ENCODE measurements around the gene NFATC4. TPM values are rescaled to one million over a fixed set of nuclear protein-coding genes. Genes with fewer than 3 reads are reported as not detected.
A peak's percentile ranks its signal among the peaks of the same experiment; 100 is the strongest.

The NFATC4 gene
- total RNA-seq, 1 experiment from 2014 or later = 60.7 TPM

DNA sequence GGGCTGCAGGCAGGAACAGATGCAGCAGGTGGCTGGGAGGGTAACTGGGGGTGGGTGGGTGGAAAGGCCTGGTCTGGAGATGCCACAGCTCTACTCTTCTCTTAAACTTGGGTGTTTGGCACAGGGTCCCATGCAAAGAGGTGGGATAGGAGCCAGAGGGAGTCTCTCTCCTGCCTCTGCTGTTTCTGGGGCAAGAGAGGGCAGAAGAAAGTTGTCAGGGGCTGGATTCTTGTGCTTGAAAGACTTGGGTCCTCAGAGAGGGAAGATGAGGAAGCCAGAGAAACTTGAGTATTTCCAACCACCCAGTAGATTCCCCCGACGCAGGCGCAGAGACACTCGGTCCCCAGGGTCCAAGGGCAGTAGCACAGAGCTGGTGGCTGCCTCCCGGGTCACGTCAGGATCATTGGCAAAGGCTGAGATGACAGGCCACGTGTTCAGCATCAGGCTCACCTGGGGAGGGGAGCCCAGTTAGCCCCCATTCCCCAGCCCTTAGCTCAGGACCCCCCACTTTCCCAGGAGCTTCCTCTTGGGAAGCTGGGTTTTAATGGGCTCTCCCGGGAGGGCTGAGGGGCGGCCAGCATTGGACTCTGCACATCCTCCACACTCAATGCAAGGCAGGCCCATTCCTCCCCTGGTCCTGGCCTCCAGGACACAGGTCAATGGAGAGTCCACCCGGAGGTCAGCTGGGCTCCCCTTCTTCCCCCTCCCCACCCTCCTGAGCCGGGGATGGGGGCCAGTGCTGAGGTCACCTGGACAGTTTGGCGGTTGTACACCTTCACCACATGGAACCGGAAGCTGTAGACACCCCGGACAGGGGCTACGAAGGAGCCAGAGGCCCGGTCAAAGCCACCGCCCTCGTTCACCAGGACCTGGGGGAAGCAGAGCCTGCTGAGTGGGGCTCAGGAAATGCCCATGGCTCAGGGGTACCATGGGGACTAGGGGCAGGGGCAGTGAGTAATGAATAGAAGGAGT is 59.8 kb downstream of the NFATC4 start:
- H3K27me3 Mint-ChIP-seq (ENCODE audit: low read depth) = peaks cover 19% of the 10 kb centered on the region
- DNase-seq (ENCODE audit: low spot score) = no peak
- no peak for ATAC-seq
- peaks cover 31% of the 10 kb centered on the region for H3K4me1 Mint-ChIP-seq
- POLR2A ChIA-PET = interaction anchor here (1.1 kb wide), 1 partner anchor 13 kb away, joined by 3 read pairs; no protein-coding TSS in a partner anchor
- CTCF ChIA-PET = interaction anchor here (0.6 to 11.4 kb wide), 16 partner anchors 9 to 109 kb away, joined by 3 to 518 read pairs (median 4); partner anchors contain the start of genes ADCY4, NFATC4, NYNRIN and RIPK3
- H3K36me3 Mint-ChIP-seq = 0 out of 2 replicates have a peak, but pooled peaks cover 2% of the 10 kb centered on the region
- H3K4me3 Mint-ChIP-seq = no peak overlapping the region
- no peak overlapping the region for H3K27ac Mint-ChIP-seq
- no peak for TF ChIP-seq NFE2L1 (CRISPR knock-in tag; IDR thresholded peaks at IDR 0.05)
- TF ChIP-seq ELF4 (CRISPR knock-in tag; IDR thresholded peaks at IDR 0.05; ENCODE audit: low read depth) = no peak
- TF ChIP-seq ETV6 (CRISPR knock-in tag; IDR thresholded peaks at IDR 0.05) = no peak
- TF ChIP-seq, protein P1, sequence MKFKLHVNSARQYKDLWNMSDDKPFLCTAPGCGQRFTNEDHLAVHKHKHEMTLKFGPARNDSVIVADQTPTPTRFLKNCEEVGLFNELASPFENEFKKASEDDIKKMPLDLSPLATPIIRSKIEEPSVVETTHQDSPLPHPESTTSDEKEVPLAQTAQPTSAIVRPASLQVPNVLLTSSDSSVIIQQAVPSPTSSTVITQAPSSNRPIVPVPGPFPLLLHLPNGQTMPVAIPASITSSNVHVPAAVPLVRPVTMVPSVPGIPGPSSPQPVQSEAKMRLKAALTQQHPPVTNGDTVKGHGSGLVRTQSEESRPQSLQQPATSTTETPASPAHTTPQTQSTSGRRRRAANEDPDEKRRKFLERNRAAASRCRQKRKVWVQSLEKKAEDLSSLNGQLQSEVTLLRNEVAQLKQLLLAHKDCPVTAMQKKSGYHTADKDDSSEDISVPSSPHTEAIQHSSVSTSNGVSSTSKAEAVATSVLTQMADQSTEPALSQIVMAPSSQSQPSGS (CRISPR knock-in tag; IDR thresholded peaks at IDR 0.05; ENCODE audit: borderline replicate concordance, low read depth) = no peak
- no peak for TF ChIP-seq EMX1 (CRISPR knock-in tag; IDR thresholded peaks at IDR 0.05)
- no peak for TF ChIP-seq NR3C1 (CRISPR knock-in tag; conservative IDR thresholded peaks at IDR 0.05; ENCODE audit: low read depth)
- TF ChIP-seq MXD4 (CRISPR knock-in tag; IDR thresholded peaks at IDR 0.05; ENCODE audit: borderline replicate concordance) = no peak
- no peak for TF ChIP-seq FOXK1 (CRISPR knock-in tag; IDR thresholded peaks at IDR 0.05)
- no peaks in the 10 kb centered on the region for H3K9me3 Mint-ChIP-seq

DNA sequence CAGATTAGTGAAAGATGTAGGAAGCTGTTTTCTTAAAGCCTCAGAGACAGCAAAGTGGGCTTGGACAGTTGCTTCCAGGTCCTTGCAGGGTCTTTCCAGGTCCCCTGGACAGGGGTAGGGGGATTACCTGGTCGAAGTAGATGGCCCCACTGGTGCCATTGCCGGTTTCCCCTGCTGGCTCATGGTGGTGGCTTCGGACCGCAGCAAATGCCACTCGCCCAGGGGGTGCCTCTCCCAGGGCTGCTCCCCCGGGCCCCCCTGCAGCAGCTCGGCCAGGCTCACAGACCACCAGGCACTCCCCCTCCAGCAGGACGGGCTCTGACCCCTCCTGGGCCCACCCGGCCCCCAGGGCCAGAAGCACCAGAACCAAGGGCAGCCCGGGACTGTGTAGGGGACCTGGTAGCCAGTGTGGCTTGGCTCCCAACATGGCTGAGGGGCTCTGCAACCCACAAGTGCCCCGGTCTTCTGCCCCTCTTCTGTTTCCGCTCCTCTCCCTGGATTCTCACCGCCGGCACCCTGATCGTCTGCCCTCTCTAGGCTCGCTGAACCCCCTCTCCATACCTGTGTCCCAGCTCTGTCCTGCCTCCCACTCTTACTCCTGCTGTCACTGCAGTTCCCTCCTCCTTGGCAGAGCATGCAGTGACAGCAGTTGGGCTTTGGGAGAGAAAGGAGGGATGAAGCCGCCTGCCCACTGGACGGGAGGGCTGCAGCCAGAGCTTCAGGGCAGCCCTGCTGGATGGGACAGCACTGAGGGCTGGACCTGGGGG is 60.8 kb downstream of the NFATC4 start:
- ATAC-seq (no peak), DNase-seq (ENCODE audit: low spot score) (no peak)
- ChIA-PET POLR2A (no interaction called here), CTCF (interaction anchor here (0.6 to 11.4 kb wide), 9 partner anchors 11 to 484 kb away, joined by 3 to 518 read pairs (median 9); partner anchors contain the start of genes ADCY4, CIDEB, LTB4R2 and NYNRIN)
- peaks cover 10% of the 10 kb centered on the region for H3K36me3 Mint-ChIP-seq
- TF ChIP-seq ELF4 (CRISPR knock-in tag; IDR thresholded peaks at IDR 0.05; ENCODE audit: low read depth) = no peak
- TF ChIP-seq, protein P2, sequence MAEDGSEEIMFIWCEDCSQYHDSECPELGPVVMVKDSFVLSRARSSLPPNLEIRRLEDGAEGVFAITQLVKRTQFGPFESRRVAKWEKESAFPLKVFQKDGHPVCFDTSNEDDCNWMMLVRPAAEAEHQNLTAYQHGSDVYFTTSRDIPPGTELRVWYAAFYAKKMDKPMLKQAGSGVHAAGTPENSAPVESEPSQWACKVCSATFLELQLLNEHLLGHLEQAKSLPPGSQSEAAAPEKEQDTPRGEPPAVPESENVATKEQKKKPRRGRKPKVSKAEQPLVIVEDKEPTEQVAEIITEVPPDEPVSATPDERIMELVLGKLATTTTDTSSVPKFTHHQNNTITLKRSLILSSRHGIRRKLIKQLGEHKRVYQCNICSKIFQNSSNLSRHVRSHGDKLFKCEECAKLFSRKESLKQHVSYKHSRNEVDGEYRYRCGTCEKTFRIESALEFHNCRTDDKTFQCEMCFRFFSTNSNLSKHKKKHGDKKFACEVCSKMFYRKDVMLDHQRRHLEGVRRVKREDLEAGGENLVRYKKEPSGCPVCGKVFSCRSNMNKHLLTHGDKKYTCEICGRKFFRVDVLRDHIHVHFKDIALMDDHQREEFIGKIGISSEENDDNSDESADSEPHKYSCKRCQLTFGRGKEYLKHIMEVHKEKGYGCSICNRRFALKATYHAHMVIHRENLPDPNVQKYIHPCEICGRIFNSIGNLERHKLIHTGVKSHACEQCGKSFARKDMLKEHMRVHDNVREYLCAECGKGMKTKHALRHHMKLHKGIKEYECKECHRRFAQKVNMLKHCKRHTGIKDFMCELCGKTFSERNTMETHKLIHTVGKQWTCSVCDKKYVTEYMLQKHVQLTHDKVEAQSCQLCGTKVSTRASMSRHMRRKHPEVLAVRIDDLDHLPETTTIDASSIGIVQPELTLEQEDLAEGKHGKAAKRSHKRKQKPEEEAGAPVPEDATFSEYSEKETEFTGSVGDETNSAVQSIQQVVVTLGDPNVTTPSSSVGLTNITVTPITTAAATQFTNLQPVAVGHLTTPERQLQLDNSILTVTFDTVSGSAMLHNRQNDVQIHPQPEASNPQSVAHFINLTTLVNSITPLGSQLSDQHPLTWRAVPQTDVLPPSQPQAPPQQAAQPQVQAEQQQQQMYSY (CRISPR knock-in tag; IDR thresholded peaks at IDR 0.05) = peak; percentile 62; the same call in 1 of the 2 replicates
- peak overlapping the region; percentile 72 for H3K4me3 Mint-ChIP-seq
- H3K27ac Mint-ChIP-seq = no peak overlapping the region
- peaks cover 31% of the 10 kb centered on the region for H3K4me1 Mint-ChIP-seq
- H3K9me3 Mint-ChIP-seq = no peaks in the 10 kb centered on the region
- peaks cover 19% of the 10 kb centered on the region for H3K27me3 Mint-ChIP-seq (ENCODE audit: low read depth)

Other genes starting within 250 kb of the NFATC4 start
- gene FITM1, start 237.5 kb upstream of the NFATC4 start, total RNA-seq (2021) = 0.25 to 0.39 TPM in 2 of 3 replicates, not detected in the other
- 76.8 to 99.1 TPM (median 98.8 TPM) in 3 replicates for gene PSME1, start 232.0 kb upstream of the NFATC4 start, total RNA-seq (2021)
- gene EMC9, start 226.6 kb upstream of the NFATC4 start, total RNA-seq (2021) = 41.3 to 47.9 TPM (median 44.4 TPM) in 3 replicates
- 103 to 112 TPM (median 103 TPM) in 3 replicates for gene PSME2, start 221.6 kb upstream of the NFATC4 start, total RNA-seq (2021)
- 63.0 to 86.2 TPM (median 68.4 TPM) in 3 replicates for gene RNF31, start 220.7 kb upstream of the NFATC4 start, total RNA-seq (2021)
- 15.6 to 16.2 TPM (median 15.7 TPM) in 3 replicates for gene IRF9, start 206.9 kb upstream of the NFATC4 start, total RNA-seq (2021)
- gene REC8, start 196.1 kb upstream of the NFATC4 start, total RNA-seq (2021) = 29.6 to 32.2 TPM (median 31.5 TPM) in 3 replicates
- 87.6 to 128 TPM (median 91.2 TPM) in 3 replicates for gene IPO4, start 179.4 kb upstream of the NFATC4 start, total RNA-seq (2021)
- gene TM9SF1, start 172.7 kb upstream of the NFATC4 start, total RNA-seq (2021) = 27.9 to 29.2 TPM (median 28.4 TPM) in 3 replicates
- gene TSSK4, start 162.5 kb upstream of the NFATC4 start, total RNA-seq (2021) = 0.13 to 0.16 TPM in 2 of 3 replicates, not detected in the other
- 32.7 to 38.5 TPM (median 36.5 TPM) in 3 replicates for gene CHMP4A, start 154.7 kb upstream of the NFATC4 start, total RNA-seq (2021)
- gene MDP1, start 152.1 kb upstream of the NFATC4 start, total RNA-seq (2021) = 12.6 to 18.4 TPM (median 16.9 TPM) in 3 replicates
- 218 to 233 TPM (median 221 TPM) in 3 replicates for gene NEDD8, start 135.8 kb upstream of the NFATC4 start, total RNA-seq (2021)
- 74.2 to 82.3 TPM (median 78.4 TPM) in 3 replicates for gene GMPR2, start 135.3 kb upstream of the NFATC4 start, total RNA-seq (2021)
- 32.2 to 39.8 TPM (median 35.7 TPM) in 3 replicates for gene TINF2, start 125.6 kb upstream of the NFATC4 start, total RNA-seq (2021)
- gene TGM1, start 105.0 kb upstream of the NFATC4 start, total RNA-seq (2021) = 2.5 to 5.2 TPM (median 4.4 TPM) in 3 replicates
- gene RABGGTA, start 96.6 kb upstream of the NFATC4 start, total RNA-seq (2021) = 22.3 to 28.1 TPM (median 27.1 TPM) in 3 replicates
- 13.9 to 16.7 TPM (median 15.4 TPM) in 3 replicates for gene DHRS1, start 68.4 kb upstream of the NFATC4 start, total RNA-seq (2021)
- gene NOP9, start 68.3 kb upstream of the NFATC4 start, total RNA-seq (2021) = 34.3 to 44.4 TPM (median 35.0 TPM) in 3 replicates
- gene CIDEB, start 60.2 kb upstream of the NFATC4 start, total RNA-seq (2021) = 4.7 to 6.1 TPM (median 5.6 TPM) in 3 replicates
- gene LTB4R2, start 58.0 kb upstream of the NFATC4 start, total RNA-seq (2021) = 9.1 to 12.9 TPM (median 9.8 TPM) in 3 replicates
- gene LTB4R, start 56.7 kb upstream of the NFATC4 start, total RNA-seq (2021) = 6.9 to 9.4 TPM (median 7.6 TPM) in 3 replicates
- 0.96 to 2.4 TPM (median 1.1 TPM) in 3 replicates for gene ADCY4, start 33.1 kb upstream of the NFATC4 start, total RNA-seq (2021)
- gene RIPK3, start 28.2 kb upstream of the NFATC4 start, total RNA-seq (2021) = 0.37 to 1.2 TPM (median 0.83 TPM) in 3 replicates
- 16.6 to 18.3 TPM (median 17.9 TPM) in 3 replicates for gene NYNRIN, start 30.8 kb downstream of the NFATC4 start, total RNA-seq (2021)
- gene CBLN3, start 61.5 kb downstream of the NFATC4 start, total RNA-seq (2021) = 0.94 to 2.1 TPM (median 1.5 TPM) in 3 replicates
- gene KHNYN, start 61.8 kb downstream of the NFATC4 start, total RNA-seq (2021) = 33.2 to 34.2 TPM (median 33.3 TPM) in 3 replicates
- gene SDR39U1, start 74.6 kb downstream of the NFATC4 start, total RNA-seq (2021) = 55.0 to 59.2 TPM (median 56.7 TPM) in 3 replicates
- not detected in 3 replicates for gene CMA1, start 140.1 kb downstream of the NFATC4 start, total RNA-seq (2021)
- not detected in 3 replicates for gene CTSG, start 208.1 kb downstream of the NFATC4 start, total RNA-seq (2021)
- gene GZMH, start 241.5 kb downstream of the NFATC4 start, total RNA-seq (2021) = not detected in 3 replicates